ENCODE results near the gene KCNIP1. TPM values are rescaled to one million over a fixed set of nuclear protein-coding genes. Genes with fewer than 3 reads are reported as not detected.
A peak's percentile ranks its signal among the peaks of the same experiment; 100 is the strongest.

The KCNIP1 gene
- not detected for total RNA-seq (2021; ENCODE audit: unreplicated experiment)
- polyA plus RNA-seq (2012; ENCODE audit: insufficient read length) = not detected
- percentile 4 among the genes with signal in this experiment for Bru-seq, nascent RNA
- percentile 9 among the genes with signal in this experiment for BruChase-seq, experiment 1, labeled RNA remaining after a 2-hour chase
- percentile 9 among the genes with signal in this experiment for BruChase-seq, experiment 2, labeled RNA remaining after a 6-hour chase
- long read RNA-seq = 0 reads

- no peak for TF ChIP-seq REST (IDR thresholded peaks at IDR 0.05; ENCODE audit: insufficient read depth in 1 of 2, low read depth in 2 of 2, low read length in 1 of 2)
- no peak for TF ChIP-seq TCF7L2 (IDR thresholded peaks at IDR 0.05; ENCODE audit: low read depth, low read length)
- TF ChIP-seq SIN3A (IDR thresholded peaks at IDR 0.05; ENCODE audit: borderline replicate concordance, insufficient read depth, low read depth, low read length) = no peak
- TF ChIP-seq, protein P1, sequence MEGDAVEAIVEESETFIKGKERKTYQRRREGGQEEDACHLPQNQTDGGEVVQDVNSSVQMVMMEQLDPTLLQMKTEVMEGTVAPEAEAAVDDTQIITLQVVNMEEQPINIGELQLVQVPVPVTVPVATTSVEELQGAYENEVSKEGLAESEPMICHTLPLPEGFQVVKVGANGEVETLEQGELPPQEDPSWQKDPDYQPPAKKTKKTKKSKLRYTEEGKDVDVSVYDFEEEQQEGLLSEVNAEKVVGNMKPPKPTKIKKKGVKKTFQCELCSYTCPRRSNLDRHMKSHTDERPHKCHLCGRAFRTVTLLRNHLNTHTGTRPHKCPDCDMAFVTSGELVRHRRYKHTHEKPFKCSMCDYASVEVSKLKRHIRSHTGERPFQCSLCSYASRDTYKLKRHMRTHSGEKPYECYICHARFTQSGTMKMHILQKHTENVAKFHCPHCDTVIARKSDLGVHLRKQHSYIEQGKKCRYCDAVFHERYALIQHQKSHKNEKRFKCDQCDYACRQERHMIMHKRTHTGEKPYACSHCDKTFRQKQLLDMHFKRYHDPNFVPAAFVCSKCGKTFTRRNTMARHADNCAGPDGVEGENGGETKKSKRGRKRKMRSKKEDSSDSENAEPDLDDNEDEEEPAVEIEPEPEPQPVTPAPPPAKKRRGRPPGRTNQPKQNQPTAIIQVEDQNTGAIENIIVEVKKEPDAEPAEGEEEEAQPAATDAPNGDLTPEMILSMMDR (IDR thresholded peaks at IDR 0.05) = no peak
- TF ChIP-seq POLR2AphosphoS5 (IDR thresholded peaks at IDR 0.05; ENCODE audit: low read depth, low read length) = no peak
- ATAC-seq = peak; percentile 73
- H3K27me3 ChIP-seq (ENCODE audit: control insufficient read depth, insufficient read depth, low read length) = peaks cover 14% of the 10 kb centered on the region
- H3K27ac ChIP-seq (ENCODE audit: low read length) = no peak within 1 kb of the TSS
- peak within 1 kb of the TSS in 1 of 2 experiments; percentile 19; a peak in 2 of 4 replicates for H3K4me3 ChIP-seq (ENCODE audit: low read depth in 2 of 2, low read length in 2 of 2)
- H3K4me1 ChIP-seq (ENCODE audit: control insufficient read depth, insufficient read depth, low read length) = no peaks in the 10 kb centered on the region
- H3K9me3 ChIP-seq (ENCODE audit: control insufficient read depth, insufficient read depth, low read depth, low read length) = no peaks in the 10 kb centered on the region
- in situ Hi-C loops (cut with HindIII; ENCODE audit: low pct_unique_long_range_greater_than_20kb, low sequenced_read_pairs) (no loop called here), intact Hi-C loops (cut with micrococcal nuclease; ENCODE audit: unreplicated experiment) (no loop called here)
- H3K36me3 ChIP-seq (ENCODE audit: control insufficient read depth, insufficient read depth, low read length) = no peaks in the 10 kb centered on the region
- BruUV-seq (replicated peaks) = no TSS peak
- ChIA-PET POLR2A (no interaction called here), CTCF (no interaction called here)
- DNase-seq (ENCODE audit: low read depth, low spot score) = no peak
Observed at GRCh38 chr5:170503990-170504596, at the start of gene KCNIP1. KCNIP1 (plus strand) TSS chr5:170504020.

GRCh38 chr5:170463426-170463825 is 40.4 kb upstream of the KCNIP1 start:
- no peak overlapping the region for H3K4me3 ChIP-seq (ENCODE audit: low read depth in 2 of 2, low read length in 2 of 2)
- ChIA-PET POLR2A (no interaction called here), CTCF (no interaction called here)
- H3K36me3 ChIP-seq (ENCODE audit: control insufficient read depth, insufficient read depth, low read length) = no peaks in the 10 kb centered on the region
- no peak for ATAC-seq
- no peak overlapping the region for H3K27ac ChIP-seq (ENCODE audit: low read length)
- no peaks in the 10 kb centered on the region for H3K4me1 ChIP-seq (ENCODE audit: control insufficient read depth, insufficient read depth, low read length)
- H3K9me3 ChIP-seq (ENCODE audit: control insufficient read depth, insufficient read depth, low read depth, low read length) = no peaks in the 10 kb centered on the region
- TF ChIP-seq, protein P1 (IDR thresholded peaks at IDR 0.05) = no peak
- TF ChIP-seq TCF7L2 (IDR thresholded peaks at IDR 0.05; ENCODE audit: low read depth, low read length) (no peak), REST (IDR thresholded peaks at IDR 0.05; ENCODE audit: insufficient read depth in 1 of 2, low read depth in 2 of 2, low read length in 1 of 2) (no peak), POLR2AphosphoS5 (IDR thresholded peaks at IDR 0.05; ENCODE audit: low read depth, low read length) (no peak), SIN3A (IDR thresholded peaks at IDR 0.05; ENCODE audit: borderline replicate concordance, insufficient read depth, low read depth, low read length) (no peak)
- DNase-seq (ENCODE audit: low read depth, low spot score) = no peak
- no TSS peak for BruUV-seq (replicated peaks)
- in situ Hi-C loops (cut with HindIII; ENCODE audit: low pct_unique_long_range_greater_than_20kb, low sequenced_read_pairs) (no loop called here), intact Hi-C loops (cut with micrococcal nuclease; ENCODE audit: unreplicated experiment) (no loop called here)
- no peaks in the 10 kb centered on the region for H3K27me3 ChIP-seq (ENCODE audit: control insufficient read depth, insufficient read depth, low read length)

Measured in Panc1 (cell line).